ENCODE measurements around the gene NOSTRIN.

Gene NOSTRIN

DNA sequence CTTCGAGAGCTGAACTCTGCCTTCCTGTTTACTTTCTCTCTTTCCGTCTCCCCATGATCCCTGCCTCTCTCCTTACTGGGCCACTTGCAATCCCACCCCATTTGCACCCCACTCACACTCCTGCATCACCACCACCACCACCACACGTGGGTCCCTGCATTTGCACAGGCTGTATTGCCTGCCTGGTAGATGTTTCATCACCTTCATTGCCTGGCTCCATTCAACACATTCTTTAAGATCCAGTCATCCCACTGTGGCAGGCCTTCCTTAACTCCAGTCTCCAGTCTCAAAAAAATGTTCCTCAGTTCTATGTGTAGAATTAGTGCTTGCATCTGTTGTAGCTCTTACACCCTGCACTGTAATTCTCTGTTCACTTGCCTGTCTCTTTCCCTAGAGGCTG, 13.9 kb downstream of the NOSTRIN start:
- Histone ChIP-seq H3K79me2 (ENCODE audit: insufficient read depth, low read depth) (no peaks in the 10 kb centered on the region), H3K27me3 (ENCODE audit: insufficient read depth, low read depth) (no peaks in the 10 kb centered on the region), H4K20me1 (ENCODE audit: insufficient read depth) (no peaks in the 10 kb centered on the region), H3K36me3 (ENCODE audit: insufficient read depth) (no peaks in the 10 kb centered on the region), H3K4me3 (IDR thresholded peaks at IDR 0.05; ENCODE audit: insufficient read depth, low read depth, low read length) (no peak overlapping the region), H3K4me1 (ENCODE audit: low read depth, poor library complexity, severe bottlenecking) (no peaks in the 10 kb centered on the region), H2AFZ (ENCODE audit: low read depth) (no peak overlapping the region), H3K4me2 (no peak overlapping the region), H3K27ac (no peak overlapping the region), H3K9ac (no peak overlapping the region)
- no peak for TF ChIP-seq CTCF (conservative IDR thresholded peaks at IDR 0.05; ENCODE audit: low read depth, low read length)

- no peak overlapping the region for H2AFZ ChIP-seq (ENCODE audit: low read depth)
Observed at GRCh38 chr2:168819050-168819715, 16.7 kb downstream of the NOSTRIN start.

GRCh38 chr2:168819829-168820489, 17.5 kb downstream of the NOSTRIN start:
- H2AFZ ChIP-seq (ENCODE audit: low read depth): no peak overlapping the region
- no peak overlapping the region for H3K9ac ChIP-seq
- no peak overlapping the region for H3K27ac ChIP-seq
- no peak overlapping the region for H3K4me2 ChIP-seq
- no peaks in the 10 kb centered on the region for H3K79me2 ChIP-seq (ENCODE audit: insufficient read depth, low read depth)
- H3K4me1 ChIP-seq (ENCODE audit: low read depth, poor library complexity, severe bottlenecking): no peaks in the 10 kb centered on the region
- H4K20me1 ChIP-seq (ENCODE audit: insufficient read depth): no peaks in the 10 kb centered on the region
- no peaks in the 10 kb centered on the region for H3K36me3 ChIP-seq (ENCODE audit: insufficient read depth)
- H3K27me3 ChIP-seq (ENCODE audit: insufficient read depth, low read depth): no peaks in the 10 kb centered on the region
- no peak for TF ChIP-seq CTCF (conservative IDR thresholded peaks at IDR 0.05; ENCODE audit: low read depth, low read length)
- H3K4me3 ChIP-seq (IDR thresholded peaks at IDR 0.05; ENCODE audit: insufficient read depth, low read depth, low read length): no peak overlapping the region

More at GRCh38 chr2:168819050-168819715, 16.7 kb downstream of the NOSTRIN start:
- H3K79me2 ChIP-seq (ENCODE audit: insufficient read depth, low read depth): no peaks in the 10 kb centered on the region
- H3K4me3 ChIP-seq (IDR thresholded peaks at IDR 0.05; ENCODE audit: insufficient read depth, low read depth, low read length): no peak overlapping the region
- no peaks in the 10 kb centered on the region for H3K27me3 ChIP-seq (ENCODE audit: insufficient read depth, low read depth)
- TF ChIP-seq CTCF (conservative IDR thresholded peaks at IDR 0.05; ENCODE audit: low read depth, low read length): no peak
- no peak overlapping the region for H3K9ac ChIP-seq
- no peaks in the 10 kb centered on the region for H3K4me1 ChIP-seq (ENCODE audit: low read depth, poor library complexity, severe bottlenecking)
- no peaks in the 10 kb centered on the region for H4K20me1 ChIP-seq (ENCODE audit: insufficient read depth)
- H3K36me3 ChIP-seq (ENCODE audit: insufficient read depth): no peaks in the 10 kb centered on the region
- no peak overlapping the region for H3K27ac ChIP-seq
- H3K4me2 ChIP-seq: no peak overlapping the region

DNA sequence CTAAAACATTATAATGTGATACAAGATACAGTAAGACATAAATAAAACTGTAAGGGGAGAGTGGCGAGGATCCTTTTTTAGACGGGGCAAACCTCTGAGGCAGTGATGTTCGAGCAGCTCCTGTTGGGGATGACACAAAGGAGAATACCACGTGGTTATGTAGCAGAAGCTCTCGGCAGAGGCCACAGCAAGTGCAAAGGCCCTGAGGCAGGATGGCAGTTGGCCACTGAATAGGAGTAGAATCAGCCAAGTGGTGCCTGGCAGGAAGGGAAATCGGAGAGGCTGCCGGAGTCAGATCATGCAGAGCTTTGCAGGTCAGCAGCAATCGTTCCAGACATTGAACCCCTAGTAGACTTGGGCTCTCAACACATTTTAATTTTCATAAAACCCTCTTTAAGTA, 19.1 kb downstream of the NOSTRIN start:
- no peaks in the 10 kb centered on the region for H3K36me3 ChIP-seq (ENCODE audit: insufficient read depth)
- H3K27me3 ChIP-seq (ENCODE audit: insufficient read depth, low read depth): no peaks in the 10 kb centered on the region
- no peak overlapping the region for H2AFZ ChIP-seq (ENCODE audit: low read depth)
- no peak overlapping the region for H3K9ac ChIP-seq
- H3K4me3 ChIP-seq (IDR thresholded peaks at IDR 0.05; ENCODE audit: insufficient read depth, low read depth, low read length): no peak overlapping the region
- H3K27ac ChIP-seq: no peak overlapping the region
- no peaks in the 10 kb centered on the region for H3K4me1 ChIP-seq (ENCODE audit: low read depth, poor library complexity, severe bottlenecking)
- no peak for TF ChIP-seq CTCF (conservative IDR thresholded peaks at IDR 0.05; ENCODE audit: low read depth, low read length)
- H3K79me2 ChIP-seq (ENCODE audit: insufficient read depth, low read depth): no peaks in the 10 kb centered on the region
- no peak overlapping the region for H3K4me2 ChIP-seq
- no peaks in the 10 kb centered on the region for H4K20me1 ChIP-seq (ENCODE audit: insufficient read depth)
